Mucosa of rectum (tissue), 2 donors: Measurements from ENCODE around the gene PRM2.

Experiments used
- H3K27ac ChIP-seq, 2 donors: one replicate each; pipeline ENCODE4 v1.7.0; 2013; ENCODE audit warnings: inconsistent platforms in 2 of 2, low read depth in 2 of 2, low read length in 2 of 2
- H3K27me3 ChIP-seq, 2 donors: one replicate each; pipeline ENCODE4 v1.7.0; 2013; ENCODE audit warnings: low read length in 2 of 2; ENCODE audit not compliant: control insufficient read depth in 2 of 2, insufficient read depth in 2 of 2
- H3K36me3 ChIP-seq, 2 donors: one replicate each; pipeline ENCODE4 v1.7.0; 2013; ENCODE audit warnings: low read length in 2 of 2; ENCODE audit not compliant: control insufficient read depth in 2 of 2, insufficient read depth in 2 of 2
- H3K4me1 ChIP-seq, 2 donors: one replicate each; pipeline ENCODE4 v1.7.0; 2013; ENCODE audit warnings: low read length in 2 of 2, mild to moderate bottlenecking in 1 of 2; ENCODE audit not compliant: control insufficient read depth in 2 of 2, insufficient read depth in 2 of 2
- H3K4me3 ChIP-seq, 2 donors: one replicate each; pipeline ENCODE4 v1.7.0; 2013; ENCODE audit warnings: low read length in 2 of 2
- H3K9ac ChIP-seq, 2 donors: one replicate each; pipeline ENCODE4 v1.7.0; 2013; ENCODE audit warnings: low read length in 2 of 2, low read depth in 1 of 2, mild to moderate bottlenecking in 1 of 2
- H3K9me3 ChIP-seq, 2 donors: one replicate each; pipeline ENCODE4 v1.7.0; 2013; ENCODE audit warnings: low read length in 2 of 2; ENCODE audit not compliant: control insufficient read depth in 2 of 2
- donor health status: healthy.
- donor health status: Normal muscosa, but diverticular disease.

The PRM2 gene

DNA sequence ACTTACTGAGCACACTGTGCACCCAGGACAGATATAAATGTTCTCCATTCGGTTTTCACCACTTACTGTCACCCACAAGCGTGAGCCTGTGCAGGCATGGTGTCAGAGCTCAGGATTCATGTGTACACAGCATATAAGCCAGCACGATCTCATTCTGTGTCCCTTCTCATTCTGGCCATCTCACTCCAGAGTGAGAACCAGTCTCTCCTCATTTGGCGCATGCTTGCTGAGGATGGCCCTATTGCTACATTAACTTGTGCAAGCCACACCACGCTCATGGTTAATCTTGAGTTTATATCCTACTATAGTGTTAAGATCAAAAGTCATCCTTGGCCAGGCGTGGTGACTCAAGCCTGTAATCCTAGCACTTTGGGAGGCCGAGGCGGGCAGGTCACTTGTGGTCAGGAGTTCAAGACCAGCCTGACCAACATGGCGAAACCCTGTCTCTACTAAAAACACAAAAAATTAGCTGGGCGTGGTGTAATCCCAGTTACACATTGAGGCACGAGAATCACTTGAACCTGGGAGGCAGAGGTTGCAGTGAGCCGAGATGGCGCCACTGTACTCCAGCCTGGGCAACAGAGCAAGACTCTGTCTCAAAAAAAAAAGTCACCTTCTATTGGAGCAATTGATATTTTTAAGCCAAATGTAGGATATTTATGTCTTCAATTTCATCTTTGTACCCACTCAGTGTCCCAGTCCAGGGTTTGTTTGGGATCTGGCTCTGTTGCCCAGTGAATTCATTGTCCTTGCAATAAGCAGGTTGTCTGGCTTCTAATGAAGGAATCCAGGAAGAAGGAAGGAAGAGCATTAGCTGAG lies 41.2 kb downstream of the PRM2 start:
- no peak overlapping the region for H3K27ac ChIP-seq
- H3K36me3 ChIP-seq, result no peaks in the 10 kb centered on the region
- H3K4me1 ChIP-seq, result peaks cover 5 to 6% of the 10 kb centered on the region in 2 donors

DNA sequence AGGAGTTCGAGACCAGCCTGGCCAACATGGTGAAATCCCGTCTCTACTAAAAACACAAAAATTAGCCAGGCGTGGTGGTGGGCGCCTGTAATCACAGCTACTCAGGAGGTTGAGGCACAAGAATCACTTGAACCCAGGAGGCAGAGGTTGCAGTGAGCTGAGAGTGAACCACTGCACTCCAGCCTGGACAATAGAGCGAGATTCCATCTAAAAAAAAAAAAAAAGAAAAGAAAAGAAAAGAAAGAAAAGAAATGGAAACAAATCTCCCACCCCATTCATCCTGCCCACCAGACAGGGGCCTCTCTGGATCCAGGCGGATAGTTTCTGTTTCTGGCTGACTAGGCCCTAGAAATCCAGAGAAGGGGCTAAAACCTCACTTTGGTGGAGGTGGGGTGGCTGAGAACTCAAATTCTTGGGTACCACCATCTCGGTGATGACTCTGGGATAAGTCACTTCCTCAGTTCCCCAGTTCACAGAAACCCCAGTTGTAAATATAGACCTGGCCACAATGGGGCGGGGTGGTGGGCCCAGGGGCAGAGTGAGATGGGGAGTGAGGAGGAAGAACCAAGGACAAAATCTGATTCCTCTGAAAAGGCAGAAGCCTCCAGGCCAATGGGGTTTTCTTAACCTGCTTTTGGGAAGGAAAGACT lies 42.4 kb downstream of the PRM2 start:
- Histone ChIP-seq H3K36me3 (no peaks in the 10 kb centered on the region), H3K27me3 (no peaks in the 10 kb centered on the region), H3K9me3 (no peaks in the 10 kb centered on the region), H3K4me1 (peaks cover 5 to 6% of the 10 kb centered on the region in 2 donors), H3K9ac (no peak overlapping the region), H3K4me3 (no peak overlapping the region), H3K27ac (peak overlapping the region; percentile 41 to 70)

More for the DNA sequence above, 41.2 kb downstream of the PRM2 start:
- H3K4me3 ChIP-seq, result no peak overlapping the region
- no peaks in the 10 kb centered on the region for H3K27me3 ChIP-seq
- no peak overlapping the region for H3K9ac ChIP-seq
- no peaks in the 10 kb centered on the region for H3K9me3 ChIP-seq

DNA sequence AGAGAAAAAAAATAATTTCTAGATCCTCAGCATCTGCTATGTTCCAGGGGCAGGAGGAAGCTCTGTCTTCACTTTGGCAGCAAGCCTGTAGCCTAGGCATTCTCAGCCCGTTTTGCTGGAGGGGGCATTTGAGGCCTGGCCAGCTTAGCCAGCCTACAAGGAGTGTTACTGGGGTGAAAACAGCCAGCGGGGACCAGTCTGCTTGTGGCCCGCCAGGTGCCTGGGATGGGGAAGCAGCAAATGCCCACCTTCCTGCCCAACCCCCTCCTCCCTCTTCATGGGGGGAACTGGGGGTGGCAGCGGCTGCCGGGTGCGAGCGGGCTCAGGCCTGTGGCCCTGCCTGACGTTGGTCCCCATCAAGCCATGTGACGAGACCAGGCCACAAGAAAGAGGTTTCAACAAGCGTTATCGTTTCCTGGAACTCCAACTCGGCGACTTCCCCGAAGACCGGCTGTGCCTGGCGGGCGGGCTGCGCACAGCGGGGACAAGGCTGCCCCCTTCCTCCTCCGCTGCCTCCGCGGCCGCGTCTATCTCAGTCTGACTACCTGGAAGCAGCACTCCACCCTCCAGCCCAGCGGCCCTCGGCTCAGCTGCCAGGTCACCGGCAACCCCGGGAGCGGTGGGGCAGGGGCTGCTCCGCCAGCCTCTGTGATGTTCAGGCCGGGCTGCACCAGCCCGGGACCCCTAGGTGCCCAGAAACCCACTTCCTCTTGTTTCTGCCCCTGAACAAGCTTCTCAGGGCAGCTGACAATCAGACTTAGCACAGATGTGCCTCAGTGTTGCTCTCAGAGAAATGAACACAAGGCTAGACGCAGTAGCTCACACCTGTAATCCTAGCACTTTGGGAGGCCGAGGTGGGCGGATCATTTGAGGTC lies 43.2 kb downstream of the PRM2 start:
- peak overlapping the region; percentile 41 to 70 for H3K27ac ChIP-seq
- no peak overlapping the region for H3K4me3 ChIP-seq
- H3K4me1 ChIP-seq, result peaks cover 5 to 6% of the 10 kb centered on the region in 2 donors
- peak overlapping the region in 1 of 2 donors; percentile 11 for H3K9ac ChIP-seq
- H3K36me3 ChIP-seq, result no peaks in the 10 kb centered on the region
- H3K9me3 ChIP-seq, result no peaks in the 10 kb centered on the region
- no peaks in the 10 kb centered on the region for H3K27me3 ChIP-seq

DNA sequence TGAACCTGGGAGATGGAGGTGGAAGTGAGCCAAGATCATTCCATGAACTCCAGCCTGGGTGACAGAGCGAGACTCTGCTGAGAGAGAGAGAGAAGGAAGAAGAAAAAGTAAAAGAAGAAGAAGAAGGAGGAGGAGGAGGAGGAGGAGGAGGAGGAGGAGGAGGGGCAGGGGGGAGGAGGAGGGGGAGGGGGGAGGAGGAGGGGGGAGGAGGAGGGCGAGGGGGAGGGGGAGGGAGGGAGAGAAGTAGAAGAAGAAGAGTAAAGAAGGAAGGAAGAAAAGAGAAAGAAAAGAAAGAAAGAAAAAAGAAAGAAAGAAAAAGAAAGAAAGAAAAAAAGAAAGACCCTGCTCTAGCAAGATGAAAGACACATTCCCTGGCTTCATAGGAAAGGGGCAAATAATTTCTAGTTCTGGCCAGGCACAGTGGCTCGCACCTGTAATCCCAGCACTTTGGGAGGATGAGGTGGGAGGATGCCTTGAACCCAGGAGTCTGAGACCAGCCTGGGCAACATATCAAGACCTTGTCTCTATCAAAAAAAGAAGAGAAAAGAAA lies 43.9 kb downstream of the PRM2 start:
- H3K27me3 ChIP-seq, result no peaks in the 10 kb centered on the region
- H3K27ac ChIP-seq, result peak overlapping the region; percentile 38 to 70
- H3K36me3 ChIP-seq, result no peaks in the 10 kb centered on the region
- H3K9ac ChIP-seq, result peak overlapping the region in 1 of 2 donors; percentile 11
- no peak overlapping the region for H3K4me3 ChIP-seq
- H3K9me3 ChIP-seq, result no peaks in the 10 kb centered on the region
- H3K4me1 ChIP-seq, result peaks cover 5 to 6% of the 10 kb centered on the region in 2 donors

DNA sequence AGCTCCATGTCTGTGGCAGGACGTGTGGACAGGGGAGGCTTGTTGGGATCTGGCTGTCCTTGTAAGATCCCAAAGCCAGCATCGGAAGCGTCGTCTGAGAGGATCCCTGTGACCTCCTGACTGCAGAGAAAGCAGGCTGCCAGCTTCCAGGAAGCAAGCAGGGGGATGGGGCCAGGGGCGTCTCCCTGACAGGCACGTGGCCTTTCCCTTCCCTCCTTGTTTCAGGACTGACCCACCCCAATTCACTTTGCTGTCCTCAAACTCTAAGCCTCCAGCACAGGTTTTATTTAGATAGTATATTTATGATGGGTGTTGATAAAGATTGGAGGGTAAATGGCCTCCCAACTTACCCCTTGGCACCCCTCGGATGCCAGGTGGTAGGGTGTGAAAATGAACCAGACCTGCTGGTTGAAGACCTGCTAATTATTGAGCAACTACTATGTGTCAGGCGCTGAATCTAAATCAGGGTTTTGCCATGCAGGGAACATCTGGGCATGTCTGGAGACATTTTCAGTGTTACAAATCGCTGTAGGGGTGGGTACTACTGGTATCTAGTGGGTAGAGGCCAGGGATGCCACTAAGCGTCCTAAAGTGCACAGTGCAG lies 44.8 kb downstream of the PRM2 start:
- Histone ChIP-seq H3K36me3 (no peaks in the 10 kb centered on the region), H3K4me3 (no peak overlapping the region), H3K4me1 (peaks cover 5 to 6% of the 10 kb centered on the region in 2 donors), H3K9ac (no peak overlapping the region), H3K9me3 (no peaks in the 10 kb centered on the region), H3K27ac (no peak overlapping the region), H3K27me3 (no peaks in the 10 kb centered on the region)

DNA sequence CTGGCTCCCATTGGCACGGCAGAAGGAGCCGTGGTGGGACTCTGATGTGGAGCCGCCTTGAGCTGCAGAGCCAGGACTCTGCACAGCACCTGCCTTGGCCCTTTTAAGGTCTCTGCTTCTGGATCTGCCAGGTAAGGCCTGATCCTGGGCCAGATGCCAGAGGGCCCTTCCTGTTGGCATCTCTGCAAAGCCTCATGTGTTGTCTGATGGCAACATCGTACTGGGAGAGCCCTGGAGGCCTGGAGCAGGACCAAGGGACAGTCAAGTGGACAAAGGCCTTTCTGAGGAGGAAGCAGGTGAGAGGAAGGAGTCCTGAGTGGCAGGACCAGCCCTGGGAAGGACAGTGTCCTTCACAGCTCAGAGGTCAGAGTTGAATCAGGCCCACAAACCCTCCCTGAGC lies 46.4 kb downstream of the PRM2 start:
- H3K36me3 ChIP-seq, result no peaks in the 10 kb centered on the region

DNA sequence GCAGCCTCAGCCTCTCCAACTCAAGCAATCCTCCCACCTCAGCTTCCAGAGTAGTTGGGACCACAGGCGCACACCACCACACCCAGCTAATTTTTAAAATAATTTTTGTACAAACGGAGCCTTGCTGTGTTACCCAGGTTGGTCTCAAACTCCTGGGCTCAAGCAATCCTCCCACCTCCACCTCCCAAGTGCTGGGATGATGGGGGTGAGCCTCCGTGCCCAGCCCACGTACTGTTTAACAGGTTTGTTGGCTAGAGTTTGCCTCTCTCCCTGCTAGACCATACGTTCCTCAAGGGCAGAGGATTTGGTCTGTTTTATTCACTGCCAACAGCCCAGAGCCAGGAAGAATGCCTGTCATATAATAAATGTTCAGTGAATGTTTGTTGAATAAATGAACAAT lies 46.8 kb downstream of the PRM2 start:
- H3K9ac ChIP-seq, result no peak overlapping the region
- H3K4me1 ChIP-seq, result peaks cover 4% of the 10 kb centered on the region in 2 donors
- no peak overlapping the region for H3K4me3 ChIP-seq
- H3K9me3 ChIP-seq, result no peaks in the 10 kb centered on the region
- H3K27me3 ChIP-seq, result no peaks in the 10 kb centered on the region
- H3K27ac ChIP-seq, result no peak overlapping the region
- H3K36me3 ChIP-seq, result no peaks in the 10 kb centered on the region

More for the DNA sequence above, 46.4 kb downstream of the PRM2 start:
- Histone ChIP-seq H3K9ac (no peak overlapping the region), H3K9me3 (no peaks in the 10 kb centered on the region), H3K27me3 (no peaks in the 10 kb centered on the region), H3K27ac (no peak overlapping the region), H3K4me3 (no peak overlapping the region), H3K4me1 (peaks cover 4 to 6% of the 10 kb centered on the region in 2 donors)

DNA sequence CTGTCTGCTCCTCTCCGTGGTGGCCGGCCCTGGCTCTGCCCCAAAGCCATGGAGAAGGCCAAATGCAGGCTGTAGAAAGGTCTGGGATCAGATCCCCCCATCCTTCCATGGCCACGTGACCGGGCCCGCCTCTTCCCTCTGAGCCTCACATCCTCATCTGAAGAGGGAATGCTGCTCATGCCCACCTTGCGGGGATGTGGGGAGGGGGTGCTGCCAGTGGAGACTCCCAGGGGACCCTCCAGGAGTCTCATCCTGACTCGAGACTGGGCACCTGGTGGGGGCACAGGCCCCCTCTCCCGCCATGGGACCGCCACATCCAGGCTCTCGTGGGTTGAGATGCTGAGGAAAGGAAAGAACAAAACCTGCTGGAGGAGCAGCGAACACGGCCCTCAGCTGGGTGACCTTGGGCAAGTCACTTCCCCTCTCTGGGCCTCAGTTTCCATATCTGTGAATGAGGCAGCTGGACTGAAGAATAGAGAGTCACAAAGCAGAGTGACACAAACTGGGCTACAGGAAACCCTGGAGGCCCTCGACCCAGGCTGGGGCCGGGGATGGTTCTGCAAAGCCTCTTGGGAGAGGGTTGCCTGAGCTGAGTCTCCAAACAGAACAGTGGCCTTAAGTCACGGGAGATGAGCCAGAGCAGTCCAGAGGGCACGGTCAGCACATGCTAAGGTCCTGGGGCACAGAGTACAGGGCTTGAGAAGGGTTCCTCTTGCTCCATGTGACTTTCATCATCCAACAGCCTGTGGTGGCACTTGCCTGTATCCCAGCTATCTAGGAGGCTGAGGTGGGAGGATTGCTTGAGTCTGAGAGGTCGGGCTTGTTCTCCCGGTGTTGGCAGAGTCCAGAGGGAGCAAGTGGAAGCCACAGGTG lies 50.4 kb downstream of the PRM2 start:
- Histone ChIP-seq H3K9ac (peak overlapping the region in 1 of 2 donors; percentile 35), H3K27me3 (no peaks in the 10 kb centered on the region), H3K4me1 (peaks cover 0 to 9% of the 10 kb centered on the region in 2 donors), H3K9me3 (no peaks in the 10 kb centered on the region), H3K36me3 (no peaks in the 10 kb centered on the region), H3K27ac (peak overlapping the region in 1 of 2 donors; percentile 61), H3K4me3 (peak overlapping the region in 1 of 2 donors; percentile 44)
